Measurements from ENCODE around the gene ZNF385B. TPM values are rescaled to one million over a fixed set of nuclear protein-coding genes. Genes with fewer than 3 reads are reported as not detected.

ZNF385B gene
- total and polyA plus RNA-seq, 2 donors (not counting 1 experiment from before 2014, with no cell fraction given), result not detected

- no peak overlapping the region for H3K4me3 ChIP-seq (ENCODE audit: control extremely low read depth in 1 of 5, extremely low read depth in 1 of 5, insufficient read depth in 1 of 5, low read depth in 2 of 5, low read length in 4 of 5)
- no peak overlapping the region for H3K27ac ChIP-seq (ENCODE audit: low read length in 2 of 2)
- Mint-ChIP-seq H3K4me3 (no peak overlapping the region), H3K9me3 (ENCODE audit: insufficient read depth) (no peaks in the 10 kb centered on the region), H3K27ac (no peak overlapping the region), H3K27me3 (no peaks in the 10 kb centered on the region), H3K4me1 (no peaks in the 10 kb centered on the region)
- H3K4me1 ChIP-seq (ENCODE audit: control insufficient read depth in 2 of 2, insufficient read depth in 2 of 2, low read length in 2 of 2), result no peaks in the 10 kb centered on the region
- TF ChIP-seq CTCF (IDR thresholded peaks at IDR 0.05), result no peak
- no peak for TF ChIP-seq EZH2 (IDR thresholded peaks at IDR 0.05; ENCODE audit: borderline replicate concordance, insufficient read depth, low read depth, low read length, poor library complexity, severe bottlenecking)
- H2AFZ ChIP-seq (ENCODE audit: insufficient read depth, low read depth, low read length, poor library complexity, severe bottlenecking), result no peak overlapping the region
- no peaks in the 10 kb centered on the region for H3K79me2 ChIP-seq (ENCODE audit: control insufficient read depth, insufficient read depth, low read length)
- H4K20me1 ChIP-seq (ENCODE audit: control insufficient read depth, insufficient read depth, low read length, poor library complexity, severe bottlenecking), result no peaks in the 10 kb centered on the region
- ATAC-seq (ENCODE audit: low read depth), result no peak
- no peak overlapping the region for H3K9ac ChIP-seq (ENCODE audit: low read length)
- CTCF ChIA-PET, result no interaction called here
- no peaks in the 10 kb centered on the region for H3K9me3 ChIP-seq (ENCODE audit: control extremely low read depth in 1 of 3, control insufficient read depth in 2 of 3, insufficient read depth in 1 of 3, low read length in 2 of 3)
- POLR2A ChIA-PET, result no interaction called here
- DNase-seq, result no peak
- no peak overlapping the region for H3K4me2 ChIP-seq (replicated peaks; ENCODE audit: low read depth, low read length, poor library complexity, severe bottlenecking)
- H3K27me3 ChIP-seq (replicated peaks in 1 of 4; ENCODE audit: control extremely low read depth in 1 of 4, control insufficient read depth in 3 of 4, insufficient read depth in 4 of 4, low read length in 3 of 4), result peaks cover 0 to 3% (median 0%) of the 10 kb centered on the region in 4 experiments
- intact Hi-C loops (cut with micrococcal nuclease), result no loop called here
- WGBS (ENCODE audit: insufficient coverage), result 92% methylated on average over 1 of the region's 4 CpGs
- H3K36me3 ChIP-seq (replicated peaks in 1 of 2; ENCODE audit: control extremely low read depth in 1 of 2, control insufficient read depth in 1 of 2, extremely low read depth in 1 of 2, insufficient read depth in 2 of 2, low read length in 1 of 2), result no peaks in the 10 kb centered on the region
Measured at GRCh38 chr2:179518830-179519229, 342.6 kb downstream of the ZNF385B start.

GRCh38 chr2:179513181-179513580 is 348.2 kb downstream of the ZNF385B start:
- Histone ChIP-seq H3K27ac (ENCODE audit: low read length in 2 of 2) (no peak overlapping the region), H4K20me1 (ENCODE audit: control insufficient read depth, insufficient read depth, low read length, poor library complexity, severe bottlenecking) (no peaks in the 10 kb centered on the region), H3K4me2 (replicated peaks; ENCODE audit: low read depth, low read length, poor library complexity, severe bottlenecking) (no peak overlapping the region), H3K9ac (ENCODE audit: low read length) (no peak overlapping the region), H3K79me2 (ENCODE audit: control insufficient read depth, insufficient read depth, low read length) (no peaks in the 10 kb centered on the region), H3K27me3 (replicated peaks in 1 of 4; ENCODE audit: control extremely low read depth in 1 of 4, control insufficient read depth in 3 of 4, insufficient read depth in 4 of 4, low read length in 3 of 4) (peaks cover 0 to under 1% (median 0%) of the 10 kb centered on the region in 4 experiments), H2AFZ (ENCODE audit: insufficient read depth, low read depth, low read length, poor library complexity, severe bottlenecking) (no peak overlapping the region), H3K4me1 (ENCODE audit: control insufficient read depth in 2 of 2, insufficient read depth in 2 of 2, low read length in 2 of 2) (no peaks in the 10 kb centered on the region), H3K4me3 (ENCODE audit: control extremely low read depth in 1 of 5, extremely low read depth in 1 of 5, insufficient read depth in 1 of 5, low read depth in 2 of 5, low read length in 4 of 5) (no peak overlapping the region), H3K9me3 (ENCODE audit: control extremely low read depth in 1 of 3, control insufficient read depth in 2 of 3, insufficient read depth in 1 of 3, low read length in 2 of 3) (no peaks in the 10 kb centered on the region), H3K36me3 (replicated peaks in 1 of 2; ENCODE audit: control extremely low read depth in 1 of 2, control insufficient read depth in 1 of 2, extremely low read depth in 1 of 2, insufficient read depth in 2 of 2, low read length in 1 of 2) (no peaks in the 10 kb centered on the region)
- Mint-ChIP-seq H3K27me3 (peaks cover 9% of the 10 kb centered on the region), H3K9me3 (ENCODE audit: insufficient read depth) (no peaks in the 10 kb centered on the region), H3K27ac (no peak overlapping the region), H3K4me1 (no peaks in the 10 kb centered on the region), H3K4me3 (no peak overlapping the region)
- ChIA-PET CTCF (no interaction called here), POLR2A (no interaction called here)
- no CpG with 5 or more reads among the region's 1 CpG for WGBS (ENCODE audit: insufficient coverage)
- TF ChIP-seq CTCF (IDR thresholded peaks at IDR 0.05) (no peak), EZH2 (IDR thresholded peaks at IDR 0.05; ENCODE audit: borderline replicate concordance, insufficient read depth, low read depth, low read length, poor library complexity, severe bottlenecking) (no peak)
- DNase-seq (no peak), ATAC-seq (ENCODE audit: low read depth) (no peak)
- intact Hi-C loops (cut with micrococcal nuclease), result no loop called here

All from B cell (primary cell).